Measurements from ENCODE around the gene GPR156. TPM values are rescaled to one million over a fixed set of nuclear protein-coding genes. Genes with fewer than 3 reads are reported as not detected.
A peak's percentile ranks its signal among the peaks of the same experiment; 100 is the strongest.

GPR156 gene
- total and polyA plus RNA-seq, 2 donors (not counting 3 experiments of a cell fraction or from before 2014, with no cell fraction given): 0.14 to 0.27 TPM

DNA sequence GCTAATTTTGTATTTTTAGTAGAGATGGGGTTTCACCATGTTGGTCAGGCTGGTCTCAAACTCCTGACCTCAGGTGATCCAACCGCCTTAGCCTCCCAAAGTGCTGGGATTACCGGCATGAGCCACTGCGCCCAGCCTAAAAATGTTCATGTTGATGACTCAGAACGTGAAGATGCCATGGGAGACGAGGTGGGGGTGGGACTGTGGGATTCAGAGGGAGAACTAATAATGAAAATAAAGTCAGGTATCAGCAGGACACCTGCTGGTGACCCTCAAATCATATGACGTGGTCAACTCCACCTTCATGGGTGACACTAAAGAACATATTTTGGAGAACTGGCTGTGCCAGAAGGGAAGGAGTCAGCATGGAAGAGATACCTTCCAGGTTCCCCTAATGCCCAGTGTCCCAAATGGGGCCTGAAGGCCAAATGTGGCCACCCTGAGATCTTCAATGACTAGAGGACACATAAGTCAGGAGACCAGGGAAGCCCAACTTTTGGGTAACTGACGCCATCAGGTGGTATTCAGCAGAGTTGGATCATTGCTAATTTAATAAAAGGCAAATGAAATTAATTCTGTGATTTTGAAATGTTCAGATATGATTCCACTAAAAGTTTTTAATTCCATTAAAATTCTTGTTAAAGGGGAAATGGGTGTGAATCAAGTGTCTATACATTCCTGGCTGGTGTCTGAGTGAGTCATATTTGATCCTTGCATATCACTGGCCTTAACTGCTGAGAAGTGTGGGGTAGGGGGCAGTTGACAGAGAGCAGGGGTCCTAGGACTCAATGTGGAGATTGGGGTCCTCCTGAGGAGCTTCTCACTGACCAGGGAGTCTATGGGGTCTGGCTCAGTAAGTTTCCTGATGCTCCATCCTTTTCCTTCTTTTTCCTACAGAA lies 102.2 kb downstream of the GPR156 start:
- peak; percentile 55 for DNase-seq (ENCODE audit: low read depth, low spot score)
- H3K27me3 ChIP-seq (ENCODE audit: control insufficient read depth in 2 of 2, insufficient read depth in 2 of 2, low read length in 2 of 2): no peaks in the 10 kb centered on the region
- H3K9ac ChIP-seq (replicated peaks; ENCODE audit: extremely low read depth, insufficient read depth, low read length): no peak overlapping the region
- no TSS peak for BruUV-seq (replicated peaks)
- TF ChIP-seq JUN (IDR thresholded peaks at IDR 0.05; ENCODE audit: borderline replicate concordance, insufficient read depth, insufficient read length, low read depth) (no peak), MYC (IDR thresholded peaks at IDR 0.05; ENCODE audit: low read depth, low read length) (no peak)
- TF ChIP-seq, protein P1, sequence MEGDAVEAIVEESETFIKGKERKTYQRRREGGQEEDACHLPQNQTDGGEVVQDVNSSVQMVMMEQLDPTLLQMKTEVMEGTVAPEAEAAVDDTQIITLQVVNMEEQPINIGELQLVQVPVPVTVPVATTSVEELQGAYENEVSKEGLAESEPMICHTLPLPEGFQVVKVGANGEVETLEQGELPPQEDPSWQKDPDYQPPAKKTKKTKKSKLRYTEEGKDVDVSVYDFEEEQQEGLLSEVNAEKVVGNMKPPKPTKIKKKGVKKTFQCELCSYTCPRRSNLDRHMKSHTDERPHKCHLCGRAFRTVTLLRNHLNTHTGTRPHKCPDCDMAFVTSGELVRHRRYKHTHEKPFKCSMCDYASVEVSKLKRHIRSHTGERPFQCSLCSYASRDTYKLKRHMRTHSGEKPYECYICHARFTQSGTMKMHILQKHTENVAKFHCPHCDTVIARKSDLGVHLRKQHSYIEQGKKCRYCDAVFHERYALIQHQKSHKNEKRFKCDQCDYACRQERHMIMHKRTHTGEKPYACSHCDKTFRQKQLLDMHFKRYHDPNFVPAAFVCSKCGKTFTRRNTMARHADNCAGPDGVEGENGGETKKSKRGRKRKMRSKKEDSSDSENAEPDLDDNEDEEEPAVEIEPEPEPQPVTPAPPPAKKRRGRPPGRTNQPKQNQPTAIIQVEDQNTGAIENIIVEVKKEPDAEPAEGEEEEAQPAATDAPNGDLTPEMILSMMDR (IDR thresholded peaks at IDR 0.05; ENCODE audit: extremely low read depth in 1 of 2, insufficient read depth in 1 of 2, low read depth in 1 of 2, low read length in 2 of 2): peak; percentile 15 to 36
- H3K9me3 ChIP-seq (replicated peaks; ENCODE audit: control insufficient read depth, insufficient read depth, low read length): no peaks in the 10 kb centered on the region
- H2AFZ ChIP-seq (ENCODE audit: low read depth, low read length): no peak overlapping the region
- no peak overlapping the region for H3K4me2 ChIP-seq (ENCODE audit: insufficient read depth, low read length)
- no peaks in the 10 kb centered on the region for H3K9me1 ChIP-seq (replicated peaks; ENCODE audit: control insufficient read depth, extremely low read depth, insufficient read depth, low read length)
- CTCF ChIA-PET: interaction anchor here (1.0 to 2.3 kb wide), 8 partner anchors 9 to 353 kb away, joined by 3 to 24 read pairs (median 4); no protein-coding TSS in a partner anchor
- dilution Hi-C loops (cut with MboI; ENCODE audit: extremely low pct_ligation_motif_present, low sequenced_read_pairs) (no loop called here), intact Hi-C loops (cut with micrococcal nuclease) (loop anchor here (1.0 kb wide), 2 partner anchors 291 to 362 kb away; no protein-coding TSS in a partner anchor)
- FAIRE-seq: peak; percentile 18
- no peak overlapping the region for H3K4me3 ChIP-seq (replicated peaks in 1 of 3; ENCODE audit: insufficient read depth in 1 of 3, low read depth in 1 of 3, low read length in 3 of 3)
- no peaks in the 10 kb centered on the region for H3K79me2 ChIP-seq (ENCODE audit: control insufficient read depth, insufficient read depth, low read length)
- POLR2A ChIA-PET: no interaction called here
- no peak overlapping the region for H3K27ac ChIP-seq (ENCODE audit: insufficient read depth, low read depth, low read length)
- no peaks in the 10 kb centered on the region for H4K20me1 ChIP-seq (replicated peaks; ENCODE audit: control insufficient read depth, extremely low read depth, insufficient read depth, low read length)
- no peaks in the 10 kb centered on the region for H3K36me3 ChIP-seq (ENCODE audit: control insufficient read depth in 2 of 2, extremely low read depth in 1 of 2, insufficient read depth in 2 of 2, low read length in 2 of 2)
- peaks cover 2% of the 10 kb centered on the region for H3K4me1 ChIP-seq (ENCODE audit: control insufficient read depth, extremely low read depth, insufficient read depth, low read length)

- Histone ChIP-seq H3K27me3 (ENCODE audit: control insufficient read depth in 2 of 2, insufficient read depth in 2 of 2, low read length in 2 of 2) (no peaks in the 10 kb centered on the region), H3K27ac (ENCODE audit: insufficient read depth, low read depth, low read length) (no peak overlapping the region), H3K9me1 (replicated peaks; ENCODE audit: control insufficient read depth, extremely low read depth, insufficient read depth, low read length) (no peaks in the 10 kb centered on the region), H3K79me2 (ENCODE audit: control insufficient read depth, insufficient read depth, low read length) (no peaks in the 10 kb centered on the region), H3K4me3 (replicated peaks in 1 of 3; ENCODE audit: insufficient read depth in 1 of 3, low read depth in 1 of 3, low read length in 3 of 3) (no peak overlapping the region), H3K4me1 (ENCODE audit: control insufficient read depth, extremely low read depth, insufficient read depth, low read length) (peaks cover 15% of the 10 kb centered on the region), H4K20me1 (replicated peaks; ENCODE audit: control insufficient read depth, extremely low read depth, insufficient read depth, low read length) (no peaks in the 10 kb centered on the region), H3K9me3 (replicated peaks; ENCODE audit: control insufficient read depth, insufficient read depth, low read length) (no peaks in the 10 kb centered on the region), H2AFZ (ENCODE audit: low read depth, low read length) (no peak overlapping the region), H3K9ac (replicated peaks; ENCODE audit: extremely low read depth, insufficient read depth, low read length) (no peak overlapping the region), H3K4me2 (ENCODE audit: insufficient read depth, low read length) (no peak overlapping the region), H3K36me3 (ENCODE audit: control insufficient read depth in 2 of 2, extremely low read depth in 1 of 2, insufficient read depth in 2 of 2, low read length in 2 of 2) (no peaks in the 10 kb centered on the region)
- intact Hi-C loops (cut with micrococcal nuclease): no loop called here
- TF ChIP-seq MYC (IDR thresholded peaks at IDR 0.05; ENCODE audit: low read depth, low read length) (no peak), MAX (IDR thresholded peaks at IDR 0.05; ENCODE audit: insufficient read depth, insufficient read length) (no peak), GATA2 (IDR thresholded peaks at IDR 0.05; ENCODE audit: insufficient read depth, insufficient read length, low read depth, low read length) (no peak)
- TF ChIP-seq, protein P1 (IDR thresholded peaks at IDR 0.05; ENCODE audit: extremely low read depth in 1 of 2, insufficient read depth in 1 of 2, low read depth in 1 of 2, low read length in 2 of 2): no peak
- CTCF ChIA-PET: interaction anchor here (1.0 to 2.3 kb wide), 3 partner anchors 86 to 289 kb away, joined by 3 to 13 read pairs (median 4); no protein-coding TSS in a partner anchor
- DNase-seq (ENCODE audit: low read depth, low spot score): no peak
- FAIRE-seq: no peak
- BruUV-seq (replicated peaks): no TSS peak
- dilution Hi-C loops (cut with MboI; ENCODE audit: extremely low pct_ligation_motif_present, low sequenced_read_pairs): no loop called here
- POLR2A ChIA-PET: no interaction called here
These were observed 103.4 kb downstream of the GPR156 start for GRCh38 chr3:120181632-120182031.

Data from endothelial cell of umbilical vein (primary cell).